Endometrial microvascular endothelial cells (primary cell): ENCODE data around the gene PAFAH1B1. TPM values are rescaled to one million over a fixed set of nuclear protein-coding genes. Genes with fewer than 3 reads are reported as not detected.
"Not testable (repeated sequence)": the region's sequence is repeated elsewhere in the genome, so short reads cannot be mapped to it uniquely, and the experiment has no call there.

Source experiments
- in situ Hi-C: cut with HindIII; loops from 2 replicates; pipeline ENCODE4 v1.10.0; 2017; ENCODE audit warnings: low sequenced_read_pairs, low pct_unique_long_range_greater_than_20kb; ENCODE audit errors: inconsistent ontology term
- total RNA-seq: library from RNA; depleted of rRNA; stranded (reverse); fragments of >200 nt; gene quantifications from one replicate; pipeline ENCODE4 v1.2.3, GENCODE V29; 2015; ENCODE audit errors: inconsistent ontology term

Gene PAFAH1B1
- total RNA-seq, 1 donor from 2014 or later = 48.4 TPM

DNA sequence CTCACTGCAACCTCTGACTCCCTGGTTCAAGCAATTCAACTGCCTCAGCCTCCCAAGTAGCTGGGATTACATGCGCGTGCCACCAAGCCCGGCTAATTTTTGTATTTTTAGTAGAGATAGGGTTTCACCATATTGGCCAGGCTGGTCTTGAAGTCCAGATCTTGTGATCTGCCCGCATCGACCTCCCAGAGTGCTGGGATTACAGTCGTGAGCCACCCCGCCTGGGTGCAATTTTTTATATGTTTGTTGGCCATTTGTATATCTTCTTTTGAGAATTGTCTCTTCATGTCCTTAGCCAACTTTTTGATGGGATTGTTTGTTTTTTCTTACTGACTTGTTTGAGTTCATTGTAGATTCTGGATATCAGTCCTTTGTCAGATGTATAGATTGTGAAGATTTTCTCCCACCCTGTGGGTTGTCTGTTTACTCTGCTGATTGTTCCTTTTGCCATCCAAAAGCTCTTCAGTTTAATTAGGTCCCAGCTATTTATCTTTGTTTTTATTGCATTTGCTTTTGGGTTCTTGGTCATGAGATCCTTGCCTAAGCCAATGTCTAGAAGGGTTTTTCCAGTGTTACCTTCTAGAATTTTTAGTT lies 33.3 kb downstream of the PAFAH1B1 start:
- in situ Hi-C loops = not testable (repeated sequence)

DNA sequence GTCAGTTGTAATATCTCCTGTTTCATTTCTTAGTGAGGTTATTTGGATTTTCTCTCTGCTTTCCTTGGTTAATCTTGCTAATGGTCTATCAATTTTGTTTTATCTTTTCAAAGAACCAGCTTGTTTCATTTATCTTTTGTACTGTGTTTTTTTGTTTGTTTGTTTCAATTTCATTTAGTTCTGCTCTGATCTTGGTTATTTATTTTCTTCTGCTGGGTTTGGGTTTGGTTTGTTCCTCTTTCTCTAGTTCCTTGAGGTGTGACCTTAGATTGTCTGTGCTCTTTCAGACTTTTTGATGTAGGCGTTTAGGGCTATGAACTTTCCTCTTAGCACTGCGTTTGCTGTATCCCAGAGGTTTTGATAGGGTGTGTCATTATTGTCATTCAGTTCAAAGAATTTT lies 35.5 kb downstream of the PAFAH1B1 start:
- in situ Hi-C loops = not testable (repeated sequence)

DNA sequence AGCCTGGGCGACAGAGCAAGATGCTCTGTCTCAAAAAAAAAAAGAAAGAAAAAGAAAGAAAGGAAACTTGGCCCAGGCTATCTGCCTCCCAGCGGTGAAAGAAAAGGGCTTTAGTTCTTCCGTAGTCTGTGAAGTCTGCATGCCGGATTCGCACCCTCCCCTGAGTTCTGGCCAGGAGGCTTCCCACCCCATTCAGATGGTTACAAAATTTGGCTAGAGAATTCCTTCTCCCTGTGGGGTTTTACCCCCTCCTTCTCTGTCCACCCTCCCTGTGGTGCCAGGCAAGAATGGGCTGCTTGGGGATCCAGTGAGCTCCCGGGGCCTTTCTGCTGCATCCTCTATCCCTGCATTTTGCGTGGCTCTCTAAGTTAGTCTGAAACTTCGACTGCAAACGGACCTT lies 37.8 kb downstream of the PAFAH1B1 start:
- in situ Hi-C loops = no loop called here

DNA sequence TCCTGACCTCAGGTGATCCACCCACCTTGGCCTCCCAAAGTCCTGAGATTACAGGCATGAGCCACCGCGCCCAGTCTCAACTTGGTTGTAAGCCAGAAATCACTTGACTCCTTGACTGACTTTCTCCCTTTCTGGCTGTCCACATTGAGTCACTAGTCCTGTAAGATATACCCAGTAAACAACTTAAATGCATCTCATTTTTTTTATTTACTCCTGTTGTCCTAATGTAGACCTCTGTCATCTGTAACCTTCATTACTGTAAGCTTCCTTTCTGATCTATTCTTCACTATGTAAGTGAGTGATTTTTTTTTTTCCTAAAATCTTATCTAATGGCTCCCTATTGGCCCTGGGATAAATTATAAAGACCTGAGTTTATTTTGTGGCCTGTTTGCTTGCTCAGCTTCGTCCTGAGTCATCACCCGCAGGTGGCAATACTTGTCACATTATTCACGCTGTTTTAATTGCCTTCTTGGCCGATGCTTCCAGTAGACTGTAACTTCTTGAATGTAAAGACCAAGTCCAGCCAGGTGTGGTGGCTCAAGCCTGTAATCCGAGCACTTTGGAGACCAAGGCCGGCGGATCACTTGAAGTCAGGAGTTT lies 41.0 kb downstream of the PAFAH1B1 start:
- in situ Hi-C loops = no loop called here

- in situ Hi-C loops = no loop called here
Measured at GRCh38 chr17:2635241-2635640, 41.8 kb downstream of the PAFAH1B1 start.

- in situ Hi-C loops = no loop called here
Measured at GRCh38 chr17:2635675-2636074, 42.2 kb downstream of the PAFAH1B1 start.

GRCh38 chr17:2636169-2636930 lies 42.9 kb downstream of the PAFAH1B1 start:
- in situ Hi-C loops = no loop called here

DNA sequence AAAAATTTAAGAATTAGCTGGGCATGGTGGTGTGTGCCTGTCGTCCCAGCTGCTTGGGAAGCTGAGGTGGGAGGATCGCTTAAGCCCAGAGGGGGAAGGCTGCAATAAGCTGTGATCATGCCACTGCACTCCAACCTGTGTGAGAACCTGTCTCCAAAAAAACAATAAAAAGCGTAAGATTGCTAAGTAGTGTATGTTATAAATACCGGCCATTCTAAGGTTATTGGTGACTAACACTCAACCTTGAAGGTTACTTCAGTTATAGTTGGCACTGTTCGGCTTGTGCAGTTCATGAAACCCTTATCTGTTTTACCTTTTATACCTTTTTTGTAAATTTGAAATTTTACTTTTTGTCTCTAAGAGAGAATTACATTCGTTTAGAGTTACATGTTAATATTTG lies 44.0 kb downstream of the PAFAH1B1 start:
- in situ Hi-C loops = no loop called here

DNA sequence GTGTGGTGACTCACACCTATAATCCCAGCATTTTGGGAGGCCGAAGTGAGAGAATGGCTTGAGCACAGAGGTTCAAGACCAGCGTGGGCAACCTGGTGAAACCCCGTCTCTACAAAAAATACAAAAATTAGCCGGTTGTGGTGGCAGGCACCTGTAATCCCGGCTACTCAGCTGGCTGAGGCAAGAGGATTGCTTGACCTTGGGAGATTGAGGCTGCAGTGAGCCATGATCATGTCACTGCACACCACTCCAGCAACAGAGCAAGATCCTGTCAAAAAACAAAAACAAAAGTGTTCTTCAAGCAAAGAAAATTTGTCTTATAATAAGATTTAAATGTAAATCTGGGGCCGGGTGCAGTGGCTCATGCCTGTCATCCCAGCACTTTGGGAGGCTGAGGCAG lies 51.5 kb downstream of the PAFAH1B1 start:
- in situ Hi-C loops = no loop called here

- in situ Hi-C loops = no loop called here
Measured at GRCh38 chr17:2647957-2648356, 54.5 kb downstream of the PAFAH1B1 start.

DNA sequence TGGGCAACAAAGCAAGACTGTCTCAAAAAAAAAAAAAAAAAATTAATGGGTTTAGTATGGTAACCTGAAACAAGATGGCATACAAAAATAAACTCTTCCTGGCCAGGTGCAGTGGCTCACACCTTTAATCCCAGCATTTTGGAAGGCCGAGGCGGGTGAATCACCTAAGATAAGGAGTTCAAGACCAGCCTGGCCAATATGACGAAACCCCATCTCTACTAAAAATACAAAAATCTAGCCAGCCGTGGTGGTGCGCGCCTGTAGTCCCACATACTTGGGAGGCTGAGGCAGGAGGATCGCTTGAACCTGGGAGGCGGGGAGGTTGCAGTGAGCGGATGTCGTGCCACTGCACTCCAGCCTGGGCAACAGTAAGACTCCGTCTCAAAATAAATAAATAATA lies 55.7 kb downstream of the PAFAH1B1 start:
- in situ Hi-C loops = no loop called here

- in situ Hi-C loops = not testable (repeated sequence)
Measured at GRCh38 chr17:2652911-2653310, 59.5 kb downstream of the PAFAH1B1 start.

- in situ Hi-C loops = no loop called here
Measured at GRCh38 chr17:2655546-2655945, 62.1 kb downstream of the PAFAH1B1 start.

- in situ Hi-C loops = no loop called here
Measured at GRCh38 chr17:2656283-2656682, 62.8 kb downstream of the PAFAH1B1 start.

GRCh38 chr17:2659337-2659736 lies 65.9 kb downstream of the PAFAH1B1 start:
- in situ Hi-C loops = not testable (repeated sequence)

DNA sequence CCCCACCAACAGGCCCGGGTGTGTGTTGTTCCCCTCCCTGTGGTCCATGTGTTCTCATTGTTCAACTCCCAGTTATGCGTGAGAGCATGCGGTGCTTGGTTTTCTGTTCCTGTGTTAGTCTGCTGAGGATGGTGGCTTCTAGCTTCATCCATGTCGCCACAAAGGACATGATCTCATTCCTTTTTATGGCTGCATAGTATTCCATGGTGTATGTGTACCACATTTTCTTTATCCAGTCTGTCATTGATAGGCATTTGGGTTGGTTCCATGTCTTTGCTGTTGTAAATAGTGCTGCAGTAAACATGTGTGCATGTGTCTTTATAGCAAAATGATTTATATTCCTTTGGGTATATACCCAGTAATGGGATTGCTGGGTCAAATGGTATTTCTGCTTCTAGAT lies 67.0 kb downstream of the PAFAH1B1 start:
- in situ Hi-C loops = not testable (repeated sequence)

GRCh38 chr17:2672026-2672425 lies 78.6 kb downstream of the PAFAH1B1 start:
- in situ Hi-C loops = no loop called here

- in situ Hi-C loops = not testable (repeated sequence)
Measured at GRCh38 chr17:2679247-2679646, 85.8 kb downstream of the PAFAH1B1 start.

DNA sequence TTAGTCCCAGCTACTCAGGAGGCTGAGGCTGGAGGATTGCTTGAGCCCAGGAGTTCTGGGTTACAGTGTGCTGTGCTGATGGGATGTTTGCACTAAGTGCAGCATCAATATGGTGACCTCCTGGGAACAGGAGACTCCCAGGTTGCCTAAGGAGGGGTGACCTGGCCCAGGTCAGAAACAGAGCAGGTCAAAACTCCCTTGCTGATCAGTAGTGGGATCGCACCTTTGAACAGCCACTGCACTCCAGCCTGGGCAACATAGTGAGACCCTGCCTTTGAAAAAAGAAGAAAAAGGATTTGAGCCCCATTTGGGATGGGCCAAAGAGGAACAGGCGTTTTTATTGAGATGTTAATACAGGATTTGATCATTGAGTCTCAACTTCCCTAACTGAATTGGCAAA lies 87.5 kb downstream of the PAFAH1B1 start:
- in situ Hi-C loops = no loop called here

GRCh38 chr17:2681650-2682049 lies 88.2 kb downstream of the PAFAH1B1 start:
- in situ Hi-C loops = no loop called here
